HepG2 (cell line): Measurements from ENCODE around the gene EHBP1. TPM values are rescaled to one million over a fixed set of nuclear protein-coding genes. Genes with fewer than 3 reads are reported as not detected.

Source experiments
- ATF7 ChIP-seq, 2 experiments: fragments of 450-650 bp in 1 of 2; sonication (generic) in 1 of 2; formaldehyde crosslinking in 1 of 2; IDR thresholded peaks; 2 replicates each; pipeline versions ENCODE4 v1.4.0 to v1.6.1; 2016 to 2020; ENCODE audit warnings: antibody characterized with exemption in 1 of 2, mild to moderate bottlenecking in 1 of 2, missing genetic modification reagents in 1 of 2
- BCL6 ChIP-seq: IDR thresholded peaks from 2 replicates; pipeline ENCODE4 v1.6.1; 2016; ENCODE audit warnings: missing genetic modification reagents, missing compliant biosample characterization
- BRF2 ChIP-seq: sonication (generic); formaldehyde crosslinking; IDR thresholded peaks from 2 replicates; pipeline ENCODE4 v1.8.1; 2022; ENCODE audit warnings: mild to moderate bottlenecking, missing genetic modification reagents
- ERF ChIP-seq: IDR thresholded peaks from 2 replicates; pipeline ENCODE4 v1.6.1; 2018; ENCODE audit warnings: missing biosample characterization, missing genetic modification reagents
- FIP1L1 ChIP-seq: fragments of 200-400 bp; formaldehyde crosslinking; IDR thresholded peaks from 2 replicates; pipeline ENCODE4 v1.6.1; 2018; ENCODE audit warnings: low read depth, mild to moderate bottlenecking, low read length, moderate library complexity, borderline replicate concordance; ENCODE audit not compliant: insufficient read depth
- HDAC1 ChIP-seq: sonication (generic); formaldehyde crosslinking; IDR thresholded peaks from 2 replicates; pipeline ENCODE4 v1.5.1; 2020; ENCODE audit warnings: mild to moderate bottlenecking, missing genetic modification reagents
- HNRNPK ChIP-seq: fragments of 200-400 bp; formaldehyde crosslinking; IDR thresholded peaks from 2 replicates; pipeline ENCODE4 v1.6.1; 2018; ENCODE audit warnings: low read length, low read depth, moderate library complexity, mild to moderate bottlenecking; ENCODE audit not compliant: poor library complexity, severe bottlenecking
- HOXA9 ChIP-seq: sonication (generic); formaldehyde crosslinking; IDR thresholded peaks from 2 replicates; pipeline ENCODE4 v1.8.1; 2022; ENCODE audit warnings: missing genetic modification reagents, mild to moderate bottlenecking, moderate library complexity, borderline replicate concordance
- MIER2 ChIP-seq: IDR thresholded peaks from 2 replicates; pipeline ENCODE4 v1.6.1; 2016; ENCODE audit warnings: missing biosample characterization, missing genetic modification reagents
- MXD1 ChIP-seq: sonication (generic); formaldehyde crosslinking; IDR thresholded peaks from 2 replicates; pipeline ENCODE4 v1.4.0; 2020; ENCODE audit warnings: mild to moderate bottlenecking, missing genetic modification reagents
- MXD4 ChIP-seq: IDR thresholded peaks from 2 replicates; pipeline ENCODE4 v1.6.1; 2016; ENCODE audit warnings: mild to moderate bottlenecking, missing biosample characterization, missing genetic modification reagents
- NKX3-1 ChIP-seq: sonication (generic); formaldehyde crosslinking; IDR thresholded peaks from 2 replicates; pipeline ENCODE4 v1.5.0; 2020; ENCODE audit warnings: missing genetic modification reagents
- NR2F1 ChIP-seq, 2 experiments: fragments of 450-650 bp in 1 of 2; formaldehyde crosslinking in 1 of 2; IDR thresholded peaks; 2 replicates each; pipeline versions ENCODE4 v1.5.0 to v1.6.1; 2016 to 2020; ENCODE audit warnings: mild to moderate bottlenecking in 1 of 2, missing compliant biosample characterization in 1 of 2, missing genetic modification reagents in 1 of 2, moderate library complexity in 1 of 2
- SAP130 ChIP-seq: IDR thresholded peaks from 2 replicates; pipeline ENCODE4 v1.6.1; 2016; ENCODE audit warnings: low read depth
- SATB2 ChIP-seq: sonication (generic); formaldehyde crosslinking; IDR thresholded peaks from 2 replicates; pipeline ENCODE4 v1.5.0; 2020; ENCODE audit warnings: missing genetic modification reagents
- ZBTB8A ChIP-seq: sonication (generic); formaldehyde crosslinking; IDR thresholded peaks from 2 replicates; pipeline ENCODE4 v1.4.0; 2020; ENCODE audit warnings: mild to moderate bottlenecking, low read depth, missing genetic modification reagents, borderline replicate concordance
- ZFP36L1 ChIP-seq: sonication (generic); formaldehyde crosslinking; IDR thresholded peaks from 2 replicates; pipeline ENCODE4 v1.8.0; 2022; ENCODE audit warnings: mild to moderate bottlenecking, missing genetic modification reagents, moderate library complexity
- ZNF124 ChIP-seq: sonication (generic); formaldehyde crosslinking; IDR thresholded peaks from 2 replicates; pipeline ENCODE4 v1.4.0; 2020; ENCODE audit warnings: missing genetic modification reagents
- ZNF549 ChIP-seq: sonication (generic); formaldehyde crosslinking; IDR thresholded peaks from 2 replicates; pipeline ENCODE4 v1.5.0; 2020; ENCODE audit warnings: missing genetic modification reagents
- ZNF564 ChIP-seq: sonication (generic); formaldehyde crosslinking; IDR thresholded peaks from 2 replicates; pipeline ENCODE4 v1.8.1; 2023; ENCODE audit warnings: mild to moderate bottlenecking, missing genetic modification reagents
- ZNF83 ChIP-seq: sonication (generic); formaldehyde crosslinking; IDR thresholded peaks from 2 replicates; pipeline ENCODE4 v1.4.0; 2020; ENCODE audit warnings: missing genetic modification reagents, mild to moderate bottlenecking, borderline replicate concordance
- ZNF891 ChIP-seq: sonication (generic); formaldehyde crosslinking; IDR thresholded peaks from 2 replicates; pipeline ENCODE4 v1.5.0; 2020; ENCODE audit warnings: mild to moderate bottlenecking, missing genetic modification reagents
- polyA plus RNA-seq, 8 experiments: library from polyadenylated mRNA; depleted of rRNA in 3 of 8; stranded (reverse) in 7 of 8; unstranded in 1 of 8; fragments of >200 nt; fragmentation: Illumina TruSeq in 4 of 8; extraction: Trizol in 4 of 8; gene quantifications; 2 replicates each; pipeline versions ENCODE4 v1.2.1 to v1.2.3, GENCODE V29; 2011 to 2016; ENCODE audit warnings: low read depth in 4 of 8, missing spikeins in 1 of 8, mixed read lengths in 1 of 8; ENCODE audit not compliant: insufficient read depth in 1 of 8
- total RNA-seq, 5 experiments: library from RNA; depleted of rRNA; stranded (reverse); fragments of >200 nt; fragmentation: Illumina TruSeq; extraction: Trizol; gene quantifications; 2 replicates each; pipeline ENCODE4 v1.2.3, GENCODE V29; 2016; ENCODE audit warnings: low read depth in 1 of 5
- TF ChIP-seq, protein P1 (sequence below): sonication (generic); formaldehyde crosslinking; IDR thresholded peaks from 2 replicates; pipeline ENCODE4 v1.5.0; 2020; ENCODE audit warnings: missing genetic modification reagents
- TF ChIP-seq, protein P2 (sequence below): sonication (generic); formaldehyde crosslinking; IDR thresholded peaks from 2 replicates; pipeline ENCODE4 v1.4.0; 2020; ENCODE audit warnings: mild to moderate bottlenecking, missing genetic modification reagents
- TF ChIP-seq, protein P3 (sequence below): sonication (generic); formaldehyde crosslinking; IDR thresholded peaks from 2 replicates; pipeline ENCODE4 v1.4.0; 2020; ENCODE audit warnings: missing genetic modification reagents

The EHBP1 gene
- total and polyA plus RNA-seq, 2 of the 13 experiments (the other 11 are each of a cell fraction or from before 2014, with no cell fraction given) = 93.5 to 146 TPM

- TF ChIP-seq BRF2 (0 out of 2 replicates have a peak, but pooled peaks have one; percentile 7), SATB2 (CRISPR knock-in tag) (no peak), ZNF124 (CRISPR knock-in tag) (no peak), HDAC1 (0 out of 2 replicates have a peak, but pooled peaks have one; percentile 29), MIER2 (CRISPR knock-in tag) (no peak), ZNF549 (CRISPR knock-in tag) (no peak), SAP130 (CRISPR knock-in tag) (peak; percentile 76), NR2F1 (CRISPR knock-in tag; IDR thresholded peaks at IDR 0.05) (no peak), MXD1 (no peak), ATF7 (IDR thresholded peaks at IDR 0.05) (peak; percentile 52), ATF7 (CRISPR knock-in tag; IDR thresholded peaks at IDR 0.05) (no peak), MXD4 (CRISPR knock-in tag) (peak; percentile 4; the same call in 1 of the 2 replicates), NKX3-1 (CRISPR knock-in tag) (no peak), ZFP36L1 (CRISPR knock-in tag) (no peak), ZNF83 (CRISPR knock-in tag) (no peak), HNRNPK (no peak), HOXA9 (CRISPR knock-in tag) (no peak), ZNF891 (CRISPR knock-in tag) (no peak), BCL6 (CRISPR knock-in tag) (peak; percentile 80), ZBTB8A (CRISPR knock-in tag) (no peak), ZNF564 (CRISPR knock-in tag) (no peak), ERF (CRISPR knock-in tag) (no peak), FIP1L1 (no peak)
- TF ChIP-seq, protein P1, sequence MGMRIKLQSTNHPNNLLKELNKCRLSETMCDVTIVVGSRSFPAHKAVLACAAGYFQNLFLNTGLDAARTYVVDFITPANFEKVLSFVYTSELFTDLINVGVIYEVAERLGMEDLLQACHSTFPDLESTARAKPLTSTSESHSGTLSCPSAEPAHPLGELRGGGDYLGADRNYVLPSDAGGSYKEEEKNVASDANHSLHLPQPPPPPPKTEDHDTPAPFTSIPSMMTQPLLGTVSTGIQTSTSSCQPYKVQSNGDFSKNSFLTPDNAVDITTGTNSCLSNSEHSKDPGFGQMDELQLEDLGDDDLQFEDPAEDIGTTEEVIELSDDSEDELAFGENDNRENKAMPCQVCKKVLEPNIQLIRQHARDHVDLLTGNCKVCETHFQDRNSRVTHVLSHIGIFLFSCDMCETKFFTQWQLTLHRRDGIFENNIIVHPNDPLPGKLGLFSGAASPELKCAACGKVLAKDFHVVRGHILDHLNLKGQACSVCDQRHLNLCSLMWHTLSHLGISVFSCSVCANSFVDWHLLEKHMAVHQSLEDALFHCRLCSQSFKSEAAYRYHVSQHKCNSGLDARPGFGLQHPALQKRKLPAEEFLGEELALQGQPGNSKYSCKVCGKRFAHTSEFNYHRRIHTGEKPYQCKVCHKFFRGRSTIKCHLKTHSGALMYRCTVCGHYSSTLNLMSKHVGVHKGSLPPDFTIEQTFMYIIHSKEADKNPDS (CRISPR knock-in tag) = peak; percentile 77; the same call in 1 of the 2 replicates
- TF ChIP-seq, protein P2, sequence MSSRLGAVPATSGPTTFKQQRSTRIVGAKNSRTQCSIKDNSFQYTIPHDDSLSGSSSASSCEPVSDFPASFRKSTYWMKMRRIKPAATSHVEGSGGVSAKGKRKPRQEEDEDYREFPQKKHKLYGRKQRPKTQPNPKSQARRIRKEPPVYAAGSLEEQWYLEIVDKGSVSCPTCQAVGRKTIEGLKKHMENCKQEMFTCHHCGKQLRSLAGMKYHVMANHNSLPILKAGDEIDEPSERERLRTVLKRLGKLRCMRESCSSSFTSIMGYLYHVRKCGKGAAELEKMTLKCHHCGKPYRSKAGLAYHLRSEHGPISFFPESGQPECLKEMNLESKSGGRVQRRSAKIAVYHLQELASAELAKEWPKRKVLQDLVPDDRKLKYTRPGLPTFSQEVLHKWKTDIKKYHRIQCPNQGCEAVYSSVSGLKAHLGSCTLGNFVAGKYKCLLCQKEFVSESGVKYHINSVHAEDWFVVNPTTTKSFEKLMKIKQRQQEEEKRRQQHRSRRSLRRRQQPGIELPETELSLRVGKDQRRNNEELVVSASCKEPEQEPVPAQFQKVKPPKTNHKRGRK = 0 out of 2 replicates have a peak, but pooled peaks have one; percentile 15
- TF ChIP-seq, protein P3, sequence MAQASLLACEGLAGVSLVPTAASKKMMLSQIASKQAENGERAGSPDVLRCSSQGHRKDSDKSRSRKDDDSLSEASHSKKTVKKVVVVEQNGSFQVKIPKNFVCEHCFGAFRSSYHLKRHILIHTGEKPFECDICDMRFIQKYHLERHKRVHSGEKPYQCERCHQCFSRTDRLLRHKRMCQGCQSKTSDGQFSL (CRISPR knock-in tag) = no peak
These were observed 6.5 kb downstream of the EHBP1 start (continued) for GRCh38 chr2:62711832-62712494.
